Ishikawa (cell line): ENCODE measurements around the gene LTBR.

Source experiments
- CEBPB ChIP-seq: IDR thresholded peaks from 2 replicates; pipeline ENCODE4 v1.6.1; 2012
- CREB1 ChIP-seq: IDR thresholded peaks from 2 replicates; pipeline ENCODE4 v1.6.1; 2012; ENCODE audit warnings: low read depth
- EGR1 ChIP-seq: IDR thresholded peaks from 2 replicates; pipeline ENCODE4 v1.6.1; 2012
- EP300 ChIP-seq: IDR thresholded peaks from 2 replicates; pipeline ENCODE4 v1.6.1; 2012; ENCODE audit warnings: borderline replicate concordance
- FOXM1 ChIP-seq: IDR thresholded peaks from 2 replicates; pipeline ENCODE4 v1.6.1; 2012; ENCODE audit warnings: low read depth, borderline replicate concordance
- MAX ChIP-seq: IDR thresholded peaks from 2 replicates; pipeline ENCODE4 v1.6.1; 2012
- NFIC ChIP-seq: IDR thresholded peaks from 2 replicates; pipeline ENCODE4 v1.6.1; 2012
- RAD21 ChIP-seq: IDR thresholded peaks from 2 replicates; pipeline ENCODE4 v1.6.1; 2012; ENCODE audit warnings: low read depth
- REST ChIP-seq: IDR thresholded peaks from 2 replicates; pipeline ENCODE4 v1.6.1; 2012; ENCODE audit warnings: low read depth, mild to moderate bottlenecking
- TAF1 ChIP-seq: IDR thresholded peaks from 2 replicates; pipeline ENCODE4 v1.6.1; 2012; ENCODE audit warnings: low read depth, mild to moderate bottlenecking
- TCF12 ChIP-seq: IDR thresholded peaks from 2 replicates; pipeline ENCODE4 v1.6.1; 2012; ENCODE audit warnings: low read depth
- TEAD4 ChIP-seq: IDR thresholded peaks from 2 replicates; pipeline ENCODE4 v1.6.1; 2012
- USF1 ChIP-seq: IDR thresholded peaks from 2 replicates; pipeline ENCODE4 v1.6.1; 2012
- YY1 ChIP-seq: IDR thresholded peaks from 2 replicates; pipeline ENCODE4 v1.6.1; 2012; ENCODE audit warnings: low read depth
- ZBTB7A ChIP-seq: IDR thresholded peaks from 2 replicates; pipeline ENCODE4 v1.6.1; 2012; ENCODE audit warnings: low read depth

Gene LTBR

GRCh38 chr12:6336079-6336888 is 47.7 kb upstream of the LTBR start:
- no peak for TF ChIP-seq CREB1
- TF ChIP-seq MAX = peak; percentile 94
- TF ChIP-seq CEBPB = no peak
- TF ChIP-seq FOXM1 = no peak
- peak; percentile 49; the same call in 1 of the 2 replicates for TF ChIP-seq TEAD4
- TF ChIP-seq TCF12 = peak; percentile 77
- no peak for TF ChIP-seq YY1
- TF ChIP-seq REST = no peak
- no peak; the same call in 1 of the 2 replicates for TF ChIP-seq NFIC
- TF ChIP-seq RAD21 = peak; percentile 20; the same call in 1 of the 2 replicates
- TF ChIP-seq USF1 = peak; percentile 90
- peak; percentile 37; the same call in 1 of the 2 replicates for TF ChIP-seq EP300

GRCh38 chr12:6336889-6337853 is 46.8 kb upstream of the LTBR start:
- TF ChIP-seq ZBTB7A = peak; percentile 65
- no peak for TF ChIP-seq NFIC
- no peak for TF ChIP-seq REST
- 0 out of 2 replicates have a peak, but pooled peaks have one; percentile 24 for TF ChIP-seq TAF1
- no peak for TF ChIP-seq TEAD4
- peak; percentile 65; the same call in 1 of the 2 replicates for TF ChIP-seq CEBPB

GRCh38 chr12:6337958-6338433 is 46.0 kb upstream of the LTBR start:
- TF ChIP-seq MAX (no peak), CEBPB (no peak), RAD21 (no peak), FOXM1 (no peak), TAF1 (no peak), TCF12 (no peak), NFIC (no peak), TEAD4 (no peak)

- TF ChIP-seq EGR1 (no peak), TAF1 (no peak), EP300 (no peak), USF1 (no peak), TCF12 (no peak), ZBTB7A (no peak), CEBPB (no peak), TEAD4 (no peak), NFIC (no peak)
Observed at GRCh38 chr12:6338955-6339354, 45.0 kb upstream of the LTBR start.

- no peak for TF ChIP-seq TEAD4
- 0 out of 2 replicates have a peak, but pooled peaks have one; percentile 38 for TF ChIP-seq ZBTB7A
- no peak for TF ChIP-seq REST
- no peak for TF ChIP-seq RAD21
- TF ChIP-seq EP300 = no peak
- TF ChIP-seq MAX = no peak
- no peak for TF ChIP-seq NFIC
Observed at GRCh38 chr12:6340032-6340638, 43.8 kb upstream of the LTBR start.
